Subcutaneous adipose tissue (tissue), 4 donors: ENCODE data around the gene LZIC. TPM values are rescaled to one million over a fixed set of nuclear protein-coding genes. Genes with fewer than 3 reads are reported as not detected.

Source experiments
- CTCF ChIP-seq: fragments of 450-650 bp; IDR thresholded peaks from one replicate; pipeline ENCODE4 v1.5.1; 2016; ENCODE audit warnings: low read depth, mild to moderate bottlenecking, control low read depth, antibody characterized with exemption, moderate library complexity
- total RNA-seq, 4 donors: library from RNA; depleted of rRNA; stranded (reverse); fragments of >200 nt; gene quantifications; one replicate each; pipeline ENCODE4 v1.1.0, GENCODE V29; 2016

Gene LZIC
- total RNA-seq, 4 donors from 2014 or later: 21.1 to 36.7 (median 26.3) TPM

- no peak for TF ChIP-seq CTCF
These were observed 33.8 kb downstream of the LZIC start for GRCh38 chr1:9909234-9910046.

- TF ChIP-seq CTCF: no peak
These were observed 34.3 kb downstream of the LZIC start for GRCh38 chr1:9908871-9909233.

- TF ChIP-seq CTCF: no peak
These were observed 35.8 kb downstream of the LZIC start for GRCh38 chr1:9907441-9907840.

GRCh38 chr1:9906466-9906865 lies 36.7 kb downstream of the LZIC start:
- no peak for TF ChIP-seq CTCF

- no peak for TF ChIP-seq CTCF
These were observed 38.2 kb downstream of the LZIC start for GRCh38 chr1:9905010-9905409.

- TF ChIP-seq CTCF: no peak
These were observed 38.6 kb downstream of the LZIC start for GRCh38 chr1:9904596-9904995.

- TF ChIP-seq CTCF: no peak
These were observed 39.2 kb downstream of the LZIC start for GRCh38 chr1:9903801-9904527.
